Body of pancreas (tissue), 4 donors: ENCODE measurements around the gene ASCC1.

Source experiments
- POLR2A ChIP-seq, 3 donors: fragments of 450-650 bp; IDR thresholded peaks; one replicate each; pipeline ENCODE4 v1.6.1; 2016; ENCODE audit warnings: antibody characterized with exemption in 3 of 3, mild to moderate bottlenecking in 2 of 3
- TF ChIP-seq, protein P1 (sequence below), 7 experiments: fragments of 450-650 bp in 4 of 7; fragments of 200-600 bp in 3 of 7; sonication (generic) in 3 of 7; IDR thresholded peaks; one replicate each; pipeline ENCODE4 v1.5.1; 2016 to 2019; ENCODE audit warnings: antibody characterized with exemption in 7 of 7

DNA sequence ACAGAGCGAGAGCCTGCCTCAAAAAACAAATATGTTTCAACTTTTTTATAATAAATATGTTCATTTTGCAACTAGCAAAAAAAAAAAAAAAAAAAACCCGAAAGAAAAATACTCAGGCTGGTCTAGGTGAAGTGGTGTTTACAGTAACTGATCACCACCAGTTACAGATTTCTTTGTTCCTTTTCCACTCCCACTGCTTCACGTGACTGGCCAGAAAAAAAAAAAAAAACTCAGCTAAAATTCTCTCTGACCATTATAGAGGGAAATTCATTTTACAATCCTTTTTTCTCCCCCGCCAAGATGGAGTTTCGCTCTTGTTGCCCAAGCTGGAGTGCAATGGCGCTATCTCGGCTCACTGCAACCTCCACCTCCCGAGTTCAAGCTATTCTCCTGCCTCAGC, 4.6 kb upstream of the ASCC1 start:
- no peak for TF ChIP-seq POLR2A (IDR thresholded peaks at IDR 0.05)
- TF ChIP-seq, protein P1, sequence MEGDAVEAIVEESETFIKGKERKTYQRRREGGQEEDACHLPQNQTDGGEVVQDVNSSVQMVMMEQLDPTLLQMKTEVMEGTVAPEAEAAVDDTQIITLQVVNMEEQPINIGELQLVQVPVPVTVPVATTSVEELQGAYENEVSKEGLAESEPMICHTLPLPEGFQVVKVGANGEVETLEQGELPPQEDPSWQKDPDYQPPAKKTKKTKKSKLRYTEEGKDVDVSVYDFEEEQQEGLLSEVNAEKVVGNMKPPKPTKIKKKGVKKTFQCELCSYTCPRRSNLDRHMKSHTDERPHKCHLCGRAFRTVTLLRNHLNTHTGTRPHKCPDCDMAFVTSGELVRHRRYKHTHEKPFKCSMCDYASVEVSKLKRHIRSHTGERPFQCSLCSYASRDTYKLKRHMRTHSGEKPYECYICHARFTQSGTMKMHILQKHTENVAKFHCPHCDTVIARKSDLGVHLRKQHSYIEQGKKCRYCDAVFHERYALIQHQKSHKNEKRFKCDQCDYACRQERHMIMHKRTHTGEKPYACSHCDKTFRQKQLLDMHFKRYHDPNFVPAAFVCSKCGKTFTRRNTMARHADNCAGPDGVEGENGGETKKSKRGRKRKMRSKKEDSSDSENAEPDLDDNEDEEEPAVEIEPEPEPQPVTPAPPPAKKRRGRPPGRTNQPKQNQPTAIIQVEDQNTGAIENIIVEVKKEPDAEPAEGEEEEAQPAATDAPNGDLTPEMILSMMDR (IDR thresholded peaks at IDR 0.05), result no peak
